Neural cell (in vitro differentiated cells): ENCODE measurements around the gene IGSF5. TPM values are rescaled to one million over a fixed set of nuclear protein-coding genes. Genes with fewer than 3 reads are reported as not detected.

Experiments
- H2AFZ ChIP-seq: fragments of 200-600, 300-800 bp; sonication (generic), shearing (Covaris generic); 2 replicates; pipeline ENCODE4 v1.6.0; 2014; ENCODE audit warnings: low read depth, mild to moderate bottlenecking, antibody characterized with exemption, low read length, moderate library complexity
- H3F3A ChIP-seq: fragments of 200-600 bp; shearing (Covaris generic); 2 replicates; pipeline ENCODE4 v1.6.1; 2016; ENCODE audit warnings: mild to moderate bottlenecking, moderate library complexity, mixed read lengths, antibody characterized with exemption, low read length; ENCODE audit not compliant: insufficient read depth, poor library complexity, severe bottlenecking
- H3K27ac ChIP-seq: fragments of 200-600, 300-800 bp; sonication (generic), shearing (Covaris generic); 2 replicates; pipeline ENCODE4 v1.5.1; 2014; ENCODE audit warnings: mild to moderate bottlenecking, low read length, moderate library complexity
- H3K27me3 ChIP-seq: fragments of 300-800, 200-600 bp; sonication (generic), shearing (Covaris generic); 2 replicates; pipeline ENCODE4 v1.6.0; 2014; ENCODE audit warnings: mild to moderate bottlenecking, low read depth, low read length, moderate library complexity; ENCODE audit not compliant: insufficient read depth
- H3K36me3 ChIP-seq: fragments of 300-800, 200-600 bp; sonication (generic), shearing (Covaris generic); 2 replicates; pipeline ENCODE4 v1.5.1; 2014; ENCODE audit warnings: mild to moderate bottlenecking, antibody characterized with exemption, low read length, moderate library complexity; ENCODE audit not compliant: insufficient read depth
- H3K4me2 ChIP-seq: fragments of 300-800, 200-600 bp; sonication (generic), shearing (Covaris generic); 2 replicates; pipeline ENCODE4 v1.6.0; 2014; ENCODE audit warnings: mild to moderate bottlenecking, low read length
- H3K4me3 ChIP-seq: fragments of 300-800, 200-600 bp; sonication (generic), shearing (Covaris generic); 2 replicates; pipeline ENCODE4 v1.5.1; 2014; ENCODE audit warnings: mild to moderate bottlenecking, low read length, moderate library complexity
- H3K79me2 ChIP-seq: fragments of 200-600 bp; shearing (Covaris generic); replicated peaks from 2 replicates; pipeline ENCODE4 v1.6.0; 2014; ENCODE audit warnings: mild to moderate bottlenecking, low read length, moderate library complexity; ENCODE audit not compliant: insufficient read depth
- H3K9ac ChIP-seq: fragments of 300-800, 200-600 bp; sonication (generic), shearing (Covaris generic); 2 replicates; pipeline ENCODE4 v1.6.1; 2016; ENCODE audit warnings: mild to moderate bottlenecking, low read length, mixed read lengths
- H3K9me2 ChIP-seq: fragments of 200-600 bp; shearing (Covaris generic); 2 replicates; pipeline ENCODE4 v1.6.1; 2016; ENCODE audit warnings: mild to moderate bottlenecking, low read length, mixed read lengths; ENCODE audit not compliant: insufficient read depth
- H3K9me3 ChIP-seq: fragments of 200-600, 300-800 bp; sonication (generic), shearing (Covaris generic); 2 replicates; pipeline ENCODE4 v1.6.1; 2016; ENCODE audit warnings: mild to moderate bottlenecking, mixed run types, low read length, moderate library complexity, mixed read lengths
- H4K20me1 ChIP-seq: fragments of 200-600 bp; shearing (Covaris generic); 2 replicates; pipeline ENCODE4 v1.6.1; 2016; ENCODE audit warnings: mild to moderate bottlenecking, mixed run types; ENCODE audit not compliant: insufficient read depth
- CTCF ChIP-seq: fragments of 450-650 bp; IDR thresholded peaks from 2 replicates; pipeline ENCODE4 v1.5.1; 2014; ENCODE audit warnings: antibody characterized with exemption, mild to moderate bottlenecking, moderate library complexity; ENCODE audit not compliant: poor library complexity, severe bottlenecking
- EP300 ChIP-seq: fragments of 450-650 bp; conservative IDR thresholded peaks from 2 replicates; pipeline ENCODE4 v1.6.1; 2014; ENCODE audit warnings: antibody characterized with exemption, mild to moderate bottlenecking, moderate library complexity; ENCODE audit not compliant: poor library complexity, severe bottlenecking
- EZH2 ChIP-seq: fragments of 200-600, 300-800 bp; shearing (Covaris generic), sonication (generic); IDR thresholded peaks from 2 replicates; pipeline ENCODE4 v1.6.1; 2014; ENCODE audit warnings: antibody characterized with exemption, low read length, borderline replicate concordance, mild to moderate bottlenecking; ENCODE audit not compliant: insufficient read depth, poor library complexity, severe bottlenecking
- MXI1 ChIP-seq: fragments of 450-650 bp; conservative IDR thresholded peaks from 2 replicates; pipeline ENCODE4 v1.6.1; 2014; ENCODE audit warnings: antibody characterized with exemption, mild to moderate bottlenecking; ENCODE audit not compliant: poor library complexity, severe bottlenecking
- POLR2AphosphoS5 ChIP-seq: IDR thresholded peaks from 2 replicates; pipeline ENCODE4 v1.6.1; 2012
- RAD21 ChIP-seq: fragments of 450-650 bp; conservative IDR thresholded peaks from 2 replicates; pipeline ENCODE4 v1.6.1; 2014; ENCODE audit warnings: antibody characterized with exemption, mild to moderate bottlenecking, moderate library complexity
- SMC3 ChIP-seq: fragments of 450-650 bp; conservative IDR thresholded peaks from 2 replicates; pipeline ENCODE4 v1.6.1; 2014; ENCODE audit warnings: antibody characterized with exemption, mild to moderate bottlenecking, moderate library complexity; ENCODE audit not compliant: poor library complexity
- TAF1 ChIP-seq: IDR thresholded peaks from 2 replicates; pipeline ENCODE4 v1.6.1; 2012; ENCODE audit warnings: low read depth
- polyA plus RNA-seq: library from polyadenylated mRNA; depleted of rRNA; stranded (reverse); fragments of >200 nt; gene quantifications from 2 replicates; pipeline ENCODE4 v1.2.3, GENCODE V29; 2014
- TF ChIP-seq, protein P1 (sequence below): IDR thresholded peaks from 2 replicates; pipeline ENCODE4 v1.6.1; 2012; ENCODE audit warnings: borderline replicate concordance

The IGSF5 gene
- polyA plus RNA-seq, 1 donor from 2014 or later: 1.1 TPM

GRCh38 chr21:39802217-39802616, 57.2 kb downstream of the IGSF5 start:
- Histone ChIP-seq H4K20me1 (no peaks in the 10 kb centered on the region), H3K4me3 (no peak overlapping the region), H3K36me3 (no peaks in the 10 kb centered on the region), H3K27ac (no peak overlapping the region), H3F3A (no peaks in the 10 kb centered on the region), H3K9ac (no peak overlapping the region), H3K9me3 (no peaks in the 10 kb centered on the region), H3K27me3 (no peaks in the 10 kb centered on the region), H2AFZ (no peak overlapping the region), H3K9me2 (no peaks in the 10 kb centered on the region), H3K4me2 (no peak overlapping the region), H3K79me2 (no peaks in the 10 kb centered on the region)
- TF ChIP-seq TAF1 (no peak), EZH2 (no peak), MXI1 (no peak), POLR2AphosphoS5 (no peak), RAD21 (no peak), EP300 (no peak), SMC3 (no peak), CTCF (no peak)
- TF ChIP-seq, protein P1, sequence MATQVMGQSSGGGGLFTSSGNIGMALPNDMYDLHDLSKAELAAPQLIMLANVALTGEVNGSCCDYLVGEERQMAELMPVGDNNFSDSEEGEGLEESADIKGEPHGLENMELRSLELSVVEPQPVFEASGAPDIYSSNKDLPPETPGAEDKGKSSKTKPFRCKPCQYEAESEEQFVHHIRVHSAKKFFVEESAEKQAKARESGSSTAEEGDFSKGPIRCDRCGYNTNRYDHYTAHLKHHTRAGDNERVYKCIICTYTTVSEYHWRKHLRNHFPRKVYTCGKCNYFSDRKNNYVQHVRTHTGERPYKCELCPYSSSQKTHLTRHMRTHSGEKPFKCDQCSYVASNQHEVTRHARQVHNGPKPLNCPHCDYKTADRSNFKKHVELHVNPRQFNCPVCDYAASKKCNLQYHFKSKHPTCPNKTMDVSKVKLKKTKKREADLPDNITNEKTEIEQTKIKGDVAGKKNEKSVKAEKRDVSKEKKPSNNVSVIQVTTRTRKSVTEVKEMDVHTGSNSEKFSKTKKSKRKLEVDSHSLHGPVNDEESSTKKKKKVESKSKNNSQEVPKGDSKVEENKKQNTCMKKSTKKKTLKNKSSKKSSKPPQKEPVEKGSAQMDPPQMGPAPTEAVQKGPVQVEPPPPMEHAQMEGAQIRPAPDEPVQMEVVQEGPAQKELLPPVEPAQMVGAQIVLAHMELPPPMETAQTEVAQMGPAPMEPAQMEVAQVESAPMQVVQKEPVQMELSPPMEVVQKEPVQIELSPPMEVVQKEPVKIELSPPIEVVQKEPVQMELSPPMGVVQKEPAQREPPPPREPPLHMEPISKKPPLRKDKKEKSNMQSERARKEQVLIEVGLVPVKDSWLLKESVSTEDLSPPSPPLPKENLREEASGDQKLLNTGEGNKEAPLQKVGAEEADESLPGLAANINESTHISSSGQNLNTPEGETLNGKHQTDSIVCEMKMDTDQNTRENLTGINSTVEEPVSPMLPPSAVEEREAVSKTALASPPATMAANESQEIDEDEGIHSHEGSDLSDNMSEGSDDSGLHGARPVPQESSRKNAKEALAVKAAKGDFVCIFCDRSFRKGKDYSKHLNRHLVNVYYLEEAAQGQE: no peak

DNA sequence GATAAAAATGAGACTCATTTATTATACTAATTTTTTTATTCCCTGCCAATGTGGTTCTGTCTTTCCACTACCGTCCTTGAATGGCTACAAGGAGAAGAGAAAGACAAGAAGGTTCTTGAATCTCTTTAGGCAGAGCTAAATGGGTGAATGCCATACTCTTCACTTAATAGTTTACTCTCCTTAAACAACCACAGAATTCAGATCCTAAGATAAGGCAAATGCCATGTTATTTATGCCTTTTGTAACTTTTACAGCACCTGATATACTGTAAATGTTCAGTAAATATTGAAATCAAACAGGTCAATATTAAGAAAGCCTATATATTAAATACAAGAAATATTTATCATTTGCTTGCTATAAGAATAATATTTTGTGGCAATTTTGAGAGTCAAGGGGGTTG, 58.4 kb downstream of the IGSF5 start:
- Histone ChIP-seq H3F3A (no peaks in the 10 kb centered on the region), H3K9ac (no peak overlapping the region), H3K79me2 (no peaks in the 10 kb centered on the region), H3K27ac (no peak overlapping the region), H3K27me3 (no peaks in the 10 kb centered on the region), H3K9me3 (no peaks in the 10 kb centered on the region), H3K36me3 (no peaks in the 10 kb centered on the region), H4K20me1 (no peaks in the 10 kb centered on the region), H3K4me3 (no peak overlapping the region), H3K4me2 (no peak overlapping the region), H3K9me2 (no peaks in the 10 kb centered on the region), H2AFZ (no peak overlapping the region)
- no peak for TF ChIP-seq SMC3

DNA sequence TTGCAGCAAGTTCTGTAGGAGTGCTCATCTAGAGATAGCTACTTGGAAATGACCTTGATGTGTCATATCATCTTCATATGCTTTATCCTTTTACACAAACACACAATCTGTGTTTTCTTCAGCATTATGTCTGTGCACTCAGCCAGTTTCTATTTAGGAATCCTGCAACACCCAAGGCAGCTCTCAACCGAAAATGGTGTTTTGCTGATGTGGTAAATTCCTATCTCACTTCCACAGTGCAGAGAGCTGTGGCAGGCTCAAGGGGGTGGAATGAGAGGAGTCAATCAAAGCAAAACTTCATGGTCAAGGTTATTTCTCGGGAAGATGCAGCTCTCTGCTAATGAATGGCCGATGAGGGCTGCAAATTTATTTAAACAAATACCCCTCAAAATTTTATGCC, 59.3 kb downstream of the IGSF5 start:
- H3K4me2 ChIP-seq: no peak overlapping the region
- H3K27ac ChIP-seq: no peak overlapping the region
- no peak overlapping the region for H3K9ac ChIP-seq
- H3K9me3 ChIP-seq: no peaks in the 10 kb centered on the region
- no peaks in the 10 kb centered on the region for H3K79me2 ChIP-seq
- TF ChIP-seq SMC3 (no peak), EZH2 (no peak)
- TF ChIP-seq, protein P1: no peak
- H3K9me2 ChIP-seq: no peaks in the 10 kb centered on the region
- H4K20me1 ChIP-seq: no peaks in the 10 kb centered on the region
- no peaks in the 10 kb centered on the region for H3K27me3 ChIP-seq
- no peaks in the 10 kb centered on the region for H3K36me3 ChIP-seq
- H3F3A ChIP-seq: no peaks in the 10 kb centered on the region
- no peak overlapping the region for H3K4me3 ChIP-seq
- no peak overlapping the region for H2AFZ ChIP-seq
